22Rv1 (cell line): ENCODE results near the gene TRIOBP.

Experiments
- CTCF ChIP-seq: fragments of 450-650 bp; IDR thresholded peaks from 2 replicates; pipeline ENCODE4 v1.5.1; 2017; ENCODE audit warnings: mild to moderate bottlenecking
- ZFX ChIP-seq: fragments of 450-650 bp; IDR thresholded peaks from 2 replicates; pipeline ENCODE4 v1.6.1; 2017; ENCODE audit warnings: antibody characterized with exemption, borderline replicate concordance

GRCh38 chr22:37809672-37810333, 113.0 kb downstream of the TRIOBP start:
- TF ChIP-seq CTCF (no peak), ZFX (no peak)
